ENCODE results near the gene ODAD3.

DNA sequence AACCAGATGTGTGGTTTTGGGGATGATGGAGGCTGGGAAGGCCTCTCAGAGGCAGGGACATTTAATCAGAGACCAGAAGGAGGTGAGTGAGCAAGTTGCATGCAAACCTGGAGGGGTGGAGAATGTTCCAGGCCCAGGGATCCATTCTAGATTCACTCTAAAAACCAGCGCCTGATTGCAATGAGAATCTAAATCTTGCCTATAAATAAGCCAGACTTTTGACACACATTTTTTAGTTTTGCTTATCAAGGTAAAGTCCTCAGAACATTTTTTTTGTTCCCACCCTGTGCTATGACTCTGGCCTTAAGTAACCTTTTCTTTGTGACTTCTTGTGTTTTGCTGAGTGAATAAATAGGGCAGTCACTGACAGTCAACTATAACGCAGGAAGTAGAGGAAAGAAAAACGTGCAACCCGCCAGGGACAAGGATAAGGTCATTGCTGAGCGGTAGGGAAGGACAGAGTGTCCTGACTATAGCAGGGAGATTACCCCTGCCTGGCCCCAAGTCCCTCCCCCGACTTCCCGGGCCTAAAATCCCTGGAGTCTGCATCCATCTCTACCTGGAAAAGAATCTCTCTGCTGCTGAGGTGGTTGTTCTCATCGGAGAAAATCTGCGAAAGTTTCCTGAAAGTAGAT lies 30.2 kb downstream of the ODAD3 start:
- TF ChIP-seq, protein P1, sequence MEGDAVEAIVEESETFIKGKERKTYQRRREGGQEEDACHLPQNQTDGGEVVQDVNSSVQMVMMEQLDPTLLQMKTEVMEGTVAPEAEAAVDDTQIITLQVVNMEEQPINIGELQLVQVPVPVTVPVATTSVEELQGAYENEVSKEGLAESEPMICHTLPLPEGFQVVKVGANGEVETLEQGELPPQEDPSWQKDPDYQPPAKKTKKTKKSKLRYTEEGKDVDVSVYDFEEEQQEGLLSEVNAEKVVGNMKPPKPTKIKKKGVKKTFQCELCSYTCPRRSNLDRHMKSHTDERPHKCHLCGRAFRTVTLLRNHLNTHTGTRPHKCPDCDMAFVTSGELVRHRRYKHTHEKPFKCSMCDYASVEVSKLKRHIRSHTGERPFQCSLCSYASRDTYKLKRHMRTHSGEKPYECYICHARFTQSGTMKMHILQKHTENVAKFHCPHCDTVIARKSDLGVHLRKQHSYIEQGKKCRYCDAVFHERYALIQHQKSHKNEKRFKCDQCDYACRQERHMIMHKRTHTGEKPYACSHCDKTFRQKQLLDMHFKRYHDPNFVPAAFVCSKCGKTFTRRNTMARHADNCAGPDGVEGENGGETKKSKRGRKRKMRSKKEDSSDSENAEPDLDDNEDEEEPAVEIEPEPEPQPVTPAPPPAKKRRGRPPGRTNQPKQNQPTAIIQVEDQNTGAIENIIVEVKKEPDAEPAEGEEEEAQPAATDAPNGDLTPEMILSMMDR (IDR thresholded peaks at IDR 0.05) = no peak
- TF ChIP-seq POLR2AphosphoS5 (IDR thresholded peaks at IDR 0.05) = no peak
- no peak for TF ChIP-seq EP300 (IDR thresholded peaks at IDR 0.05; ENCODE audit: low read depth)
